OCI-LY7 (cell line): ENCODE results near the gene ITPKB. TPM values are rescaled to one million over a fixed set of nuclear protein-coding genes. Genes with fewer than 3 reads are reported as not detected.

ENCODE experiments used
- Bru-seq: library from RNA; stranded (reverse); fragments of 400-500 nt; gene quantifications from one replicate; lab custom pipeline; 2021; lab: Mats Ljungman, UMichigan
- BruChase-seq, 2 experiments: library from RNA; stranded (reverse); fragments of 400-500 nt; gene quantifications; one replicate each; lab custom pipeline; 2021; lab: Mats Ljungman, UMichigan
- BruUV-seq: library from RNA; stranded (reverse); fragments of 400-500 nt; replicated peaks from 2 replicates; lab custom pipeline; 2021; lab: Mats Ljungman, UMichigan
- CTCF ChIA-PET: fragments of 300-600 bp; sonication (Branson Sonifier 250); formaldehyde crosslinking; loops from one replicate; lab custom pipeline; 2022; ENCODE audit warnings: antibody characterized with exemption; ENCODE audit not compliant: unreplicated experiment; lab: Charles Lee
- POLR2A ChIA-PET: fragments of 300-600 bp; sonication (Branson Sonifier 250); formaldehyde crosslinking; loops from one replicate; lab custom pipeline; 2022; ENCODE audit warnings: antibody characterized with exemption; lab: Charles Lee
- DNase-seq: peaks from one replicate; pipeline ENCODE4 v3.0.0-alpha.2; 2015; ENCODE audit warnings: low spot score
- H2AFZ ChIP-seq: fragments of 200-600 bp; sonication (generic), shearing (Covaris generic); 2 replicates; pipeline ENCODE4 v1.6.1; 2014; ENCODE audit warnings: mild to moderate bottlenecking, antibody characterized with exemption, low read length, moderate library complexity
- H3K27ac ChIP-seq: fragments of 200-600 bp; sonication (generic); 2 replicates; pipeline ENCODE4 v1.5.1; 2014; ENCODE audit warnings: mixed run types, low read depth, mild to moderate bottlenecking, moderate library complexity, low read length, inconsistent platforms; ENCODE audit not compliant: poor library complexity, severe bottlenecking
- H3K36me3 ChIP-seq: fragments of 200-600 bp; sonication (generic); 2 replicates; pipeline ENCODE4 v1.6.1; 2014; ENCODE audit warnings: mild to moderate bottlenecking, antibody characterized with exemption, low read length, moderate library complexity, mixed read lengths; ENCODE audit not compliant: insufficient read depth
- H3K4me1 ChIP-seq: fragments of 200-600 bp; sonication (generic); 2 replicates; pipeline ENCODE4 v1.5.1; 2014; ENCODE audit warnings: mild to moderate bottlenecking, low read length; ENCODE audit not compliant: insufficient read depth, poor library complexity, severe bottlenecking
- H3K4me2 ChIP-seq: fragments of 200-600 bp; sonication (generic); 2 replicates; pipeline ENCODE4 v1.6.1; 2014; ENCODE audit warnings: mild to moderate bottlenecking, low read length
- H3K4me3 ChIP-seq: fragments of 200-600 bp; sonication (generic); 2 replicates; pipeline ENCODE4 v1.5.1; 2014; ENCODE audit warnings: mild to moderate bottlenecking, low read depth, low read length; ENCODE audit not compliant: poor library complexity, severe bottlenecking
- H3K79me2 ChIP-seq: fragments of 200-600 bp; sonication (generic); 2 replicates; pipeline ENCODE4 v1.6.1; 2016; ENCODE audit warnings: low read depth, mild to moderate bottlenecking, low read length, moderate library complexity, mixed read lengths; ENCODE audit not compliant: insufficient read depth
- H3K9me2 ChIP-seq: fragments of 200-600 bp; sonication (generic); 2 replicates; pipeline ENCODE4 v1.6.1; 2016; ENCODE audit warnings: mild to moderate bottlenecking, low read length, mixed read lengths; ENCODE audit not compliant: insufficient read depth
- H3K9me3 ChIP-seq: fragments of 200-600 bp; sonication (generic); 2 replicates; pipeline ENCODE4 v1.6.1; 2014; ENCODE audit warnings: mild to moderate bottlenecking, mixed run types, low read length, mixed read lengths
- H4K20me1 ChIP-seq: fragments of 200-600 bp; sonication (generic); 2 replicates; pipeline ENCODE4 v1.6.1; 2014; ENCODE audit warnings: mild to moderate bottlenecking, antibody characterized with exemption, low read length, moderate library complexity, mixed read lengths; ENCODE audit not compliant: insufficient read depth
- EZH2phosphoT487 ChIP-seq: fragments of 200-600 bp; sonication (generic); IDR thresholded peaks from 2 replicates; pipeline ENCODE4 v1.6.1; 2018; ENCODE audit warnings: low read depth, borderline replicate concordance, mild to moderate bottlenecking, mixed run types, antibody characterized with exemption, low read length, moderate library complexity, mixed read lengths
- intact Hi-C: fragments of 100-400 bp; cut with micrococcal nuclease; formaldehyde crosslinking; loops from one replicate; pipeline ENCODE4 v1.10.0; 2022; ENCODE audit not compliant: unreplicated experiment
- long read RNA-seq: library from polyadenylated mRNA; stranded (forward); transcript quantifications from one replicate; pipeline ENCODE4 v2.0.0, GENCODE V29; 2022
- total RNA-seq, 2 experiments: library from RNA; depleted of rRNA in 1 of 2; stranded (reverse); fragments of >200 nt in 1 of 2; shearing (Covaris generic) in 1 of 2; gene quantifications; 2 replicates each; pipeline ENCODE4 v1.2.3, GENCODE V29; 2014 to 2022
- TF ChIP-seq, protein P1 (sequence below): fragments of 200-600 bp; sonication (generic); conservative IDR thresholded peaks from 2 replicates; pipeline ENCODE4 v1.5.1; 2014; ENCODE audit warnings: mild to moderate bottlenecking, antibody characterized with exemption, low read length, moderate library complexity, mixed read lengths

Gene ITPKB
- total RNA-seq (2014; rRNA removed; shearing (Covaris generic)): 17.8 and 20.5 TPM in 2 replicates
- total RNA-seq (2022): 33.3 and 33.4 TPM in 2 replicates
- percentile 83 among the genes with signal in this experiment for Bru-seq, nascent RNA
- percentile 86 among the genes with signal in this experiment for BruChase-seq, experiment 1, labeled RNA remaining after a 6-hour chase
- BruChase-seq, experiment 2, labeled RNA remaining after a 2-hour chase: percentile 82 among the genes with signal in this experiment
- long read RNA-seq, full-length matches to known transcripts: 2 of 21 reads
- long read RNA-seq, partial matches to known transcripts: 13 of 21 reads
- long read RNA-seq, other reads (novel, unspliced or antisense): 6 of 21 reads

DNA sequence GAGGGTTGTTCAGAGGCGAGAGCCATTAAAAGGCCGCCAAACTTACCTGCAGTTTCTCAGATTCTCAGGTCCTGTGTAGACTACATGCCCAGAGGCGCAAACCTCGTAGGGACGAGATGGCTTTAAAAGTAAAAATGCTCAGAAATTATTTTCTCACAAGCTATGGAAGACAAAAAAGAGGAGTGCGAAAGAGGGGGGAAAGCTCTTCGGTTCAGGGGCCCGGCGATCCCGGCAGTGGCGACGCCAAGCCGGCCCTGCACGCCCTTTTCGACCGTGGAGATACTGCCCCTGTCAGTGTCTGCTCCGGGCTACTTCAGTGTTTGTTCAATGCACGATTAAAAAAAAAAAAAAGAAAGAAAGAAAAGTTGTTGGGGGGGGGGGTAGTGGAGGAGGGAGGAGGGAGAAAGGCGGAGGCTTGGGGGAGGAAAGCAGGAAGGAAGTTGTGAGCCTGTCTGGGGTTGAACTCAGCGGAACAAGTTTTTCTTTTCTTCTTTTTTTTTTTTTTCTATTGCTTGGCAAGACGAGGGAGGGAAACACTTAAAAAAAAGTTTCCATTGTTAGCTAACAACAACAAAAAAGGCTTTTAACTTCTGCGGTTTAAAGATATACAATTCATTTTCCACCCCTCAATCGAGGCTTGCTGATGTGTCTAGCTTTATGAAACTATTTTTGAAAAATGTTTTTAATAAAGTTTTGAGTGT is at the start of gene ITPKB:
TSS of gene ITPKB (minus strand) at position 288 of the 701 bp plus-strand sequence. CDS start 1,824 bp downstream, outside the sequence.
- peak within 1 kb of the TSS; percentile 83 for H3K27ac ChIP-seq
- H4K20me1 ChIP-seq: peaks cover 12% of the 10 kb centered on the region; the same call in 1 of the 2 replicates
- H2AFZ ChIP-seq: peak within 1 kb of the TSS; percentile 45; the same call in 1 of the 2 replicates
- H3K4me1 ChIP-seq: peaks cover 55% of the 10 kb centered on the region
- DNase-seq: peak; percentile 88
- no TSS peak for BruUV-seq
- H3K79me2 ChIP-seq: peaks cover 47% of the 10 kb centered on the region
- ChIA-PET POLR2A (interaction anchor here (0.6 to 3.9 kb wide), 19 partner anchors 9 to 445 kb away, joined by 3 to 23 read pairs (median 4); no protein-coding TSS in a partner anchor), CTCF (no interaction called here)
- intact Hi-C loops: loop anchor here (1.0 to 10.0 kb wide), 7 partner anchors 25 to 332 kb away; partner anchors contain the start of gene PARP1
- H3K9me3 ChIP-seq: peaks cover 10% of the 10 kb centered on the region; the same call in 1 of the 2 replicates
- H3K4me3 ChIP-seq: peak within 1 kb of the TSS; percentile 83
- peaks cover 28% of the 10 kb centered on the region for H3K36me3 ChIP-seq
- peak within 1 kb of the TSS; percentile 85 for H3K4me2 ChIP-seq
- no peaks in the 10 kb centered on the region for H3K9me2 ChIP-seq
- TF ChIP-seq EZH2phosphoT487: no peak
- TF ChIP-seq, protein P1, sequence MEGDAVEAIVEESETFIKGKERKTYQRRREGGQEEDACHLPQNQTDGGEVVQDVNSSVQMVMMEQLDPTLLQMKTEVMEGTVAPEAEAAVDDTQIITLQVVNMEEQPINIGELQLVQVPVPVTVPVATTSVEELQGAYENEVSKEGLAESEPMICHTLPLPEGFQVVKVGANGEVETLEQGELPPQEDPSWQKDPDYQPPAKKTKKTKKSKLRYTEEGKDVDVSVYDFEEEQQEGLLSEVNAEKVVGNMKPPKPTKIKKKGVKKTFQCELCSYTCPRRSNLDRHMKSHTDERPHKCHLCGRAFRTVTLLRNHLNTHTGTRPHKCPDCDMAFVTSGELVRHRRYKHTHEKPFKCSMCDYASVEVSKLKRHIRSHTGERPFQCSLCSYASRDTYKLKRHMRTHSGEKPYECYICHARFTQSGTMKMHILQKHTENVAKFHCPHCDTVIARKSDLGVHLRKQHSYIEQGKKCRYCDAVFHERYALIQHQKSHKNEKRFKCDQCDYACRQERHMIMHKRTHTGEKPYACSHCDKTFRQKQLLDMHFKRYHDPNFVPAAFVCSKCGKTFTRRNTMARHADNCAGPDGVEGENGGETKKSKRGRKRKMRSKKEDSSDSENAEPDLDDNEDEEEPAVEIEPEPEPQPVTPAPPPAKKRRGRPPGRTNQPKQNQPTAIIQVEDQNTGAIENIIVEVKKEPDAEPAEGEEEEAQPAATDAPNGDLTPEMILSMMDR: no peak

DNA sequence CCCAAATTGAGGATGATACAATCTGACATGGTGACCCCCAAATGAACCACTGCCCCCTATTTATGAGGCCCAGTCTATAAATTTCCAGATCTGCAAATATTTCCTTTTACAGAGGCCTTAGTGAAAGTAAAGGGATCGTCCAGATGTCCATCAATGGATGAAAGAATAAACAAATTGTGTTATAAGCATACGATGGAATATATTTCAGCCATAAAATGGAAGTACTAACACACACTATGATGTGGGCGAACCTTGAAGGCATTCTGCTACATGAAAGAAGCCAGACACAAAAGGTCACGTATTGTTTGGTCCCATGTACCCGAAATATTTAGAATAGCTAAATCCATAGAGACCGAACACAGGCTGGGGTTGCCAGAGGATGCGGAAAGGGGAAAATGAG is 48.6 kb upstream of the ITPKB start:
- no peaks in the 10 kb centered on the region for H3K9me2 ChIP-seq
- no peaks in the 10 kb centered on the region for H3K79me2 ChIP-seq
- TF ChIP-seq, protein P1: no peak
- TF ChIP-seq EZH2phosphoT487: no peak
- no TSS peak for BruUV-seq
- no peak overlapping the region for H3K4me3 ChIP-seq
- no peaks in the 10 kb centered on the region for H4K20me1 ChIP-seq
- H3K4me2 ChIP-seq: no peak overlapping the region
- H3K27ac ChIP-seq: no peak overlapping the region
- intact Hi-C loops: no loop called here
- H3K36me3 ChIP-seq: no peaks in the 10 kb centered on the region
- no peaks in the 10 kb centered on the region for H3K4me1 ChIP-seq
- CTCF ChIA-PET: no interaction called here
- no peaks in the 10 kb centered on the region for H3K9me3 ChIP-seq
- H2AFZ ChIP-seq: no peak overlapping the region
- no peak for DNase-seq
- POLR2A ChIA-PET: no interaction called here
